Trophoblast cell (in vitro differentiated cells and primary cell): ENCODE data around the gene BLVRA.

Experiments
- DNase-seq, 2 donors: peaks; one replicate each; pipeline ENCODE4 v3.0.0-alpha.2; 2016
- H2AFZ ChIP-seq: 2 replicates; pipeline ENCODE4 v1.6.1; 2013; ENCODE audit warnings: low read length, moderate library complexity, mild to moderate bottlenecking; ENCODE audit not compliant: insufficient read depth, poor library complexity
- H2AK5ac ChIP-seq: 2 replicates; pipeline ENCODE4 v1.6.1; 2013; ENCODE audit warnings: mild to moderate bottlenecking, low read length
- H2BK120ac ChIP-seq: 2 replicates; pipeline ENCODE4 v1.6.1; 2013; ENCODE audit warnings: low read length, mild to moderate bottlenecking, moderate library complexity; ENCODE audit not compliant: insufficient read depth, poor library complexity
- H2BK12ac ChIP-seq: 2 replicates; pipeline ENCODE4 v1.6.1; 2013; ENCODE audit warnings: mild to moderate bottlenecking, low read length, moderate library complexity
- H2BK5ac ChIP-seq: 2 replicates; pipeline ENCODE4 v1.6.1; 2013; ENCODE audit warnings: low read length, low read depth, moderate library complexity, mild to moderate bottlenecking; ENCODE audit not compliant: poor library complexity
- H3K14ac ChIP-seq: 2 replicates; pipeline ENCODE4 v1.6.1; 2013; ENCODE audit warnings: mild to moderate bottlenecking, low read length
- H3K18ac ChIP-seq: 2 replicates; pipeline ENCODE4 v1.6.1; 2013; ENCODE audit warnings: mild to moderate bottlenecking, low read length
- H3K23ac ChIP-seq: 2 replicates; pipeline ENCODE4 v1.6.1; 2013; ENCODE audit warnings: low read length
- H3K27ac ChIP-seq: 2 replicates; pipeline ENCODE4 v1.5.1; 2013; ENCODE audit warnings: low read depth, mild to moderate bottlenecking, inconsistent platforms, low read length, moderate library complexity
- H3K27me3 ChIP-seq: 2 replicates; pipeline ENCODE4 v1.6.1; 2013; ENCODE audit warnings: inconsistent platforms, mild to moderate bottlenecking, low read length, moderate library complexity; ENCODE audit not compliant: insufficient read depth
- H3K36me3 ChIP-seq, 2 experiments: 1 replicate in 1 of 2; 2 replicates in 1 of 2; pipeline ENCODE4 v1.6.1; 2013; ENCODE audit warnings: low read length in 2 of 2, mild to moderate bottlenecking in 2 of 2, moderate library complexity in 1 of 2; ENCODE audit not compliant: insufficient read depth in 2 of 2, control insufficient read depth in 1 of 2
- H3K4ac ChIP-seq: 2 replicates; pipeline ENCODE4 v1.6.1; 2013; ENCODE audit warnings: low read depth, mild to moderate bottlenecking, low read length, moderate library complexity
- H3K4me1 ChIP-seq, 2 experiments: 1 replicate in 1 of 2; 2 replicates in 1 of 2; pipeline ENCODE4 v1.6.1; 2013; ENCODE audit warnings: low read length in 2 of 2, mild to moderate bottlenecking in 2 of 2, moderate library complexity in 1 of 2; ENCODE audit not compliant: insufficient read depth in 2 of 2, control insufficient read depth in 1 of 2
- H3K4me2 ChIP-seq: 2 replicates; pipeline ENCODE4 v1.6.1; 2013; ENCODE audit warnings: inconsistent platforms, mild to moderate bottlenecking, low read length, moderate library complexity
- H3K4me3 ChIP-seq: 2 replicates; pipeline ENCODE4 v1.5.1; 2013; ENCODE audit warnings: mild to moderate bottlenecking, low read depth, low read length, inconsistent platforms
- H3K79me1 ChIP-seq: one replicate; pipeline ENCODE4 v1.6.1; 2013; ENCODE audit warnings: low read length
- H3K79me2 ChIP-seq: 2 replicates; pipeline ENCODE4 v1.6.1; 2013; ENCODE audit warnings: low read length, mild to moderate bottlenecking; ENCODE audit not compliant: control insufficient read depth, insufficient read depth, poor library complexity
- H3K9ac ChIP-seq: 2 replicates; pipeline ENCODE4 v1.6.1; 2013; ENCODE audit warnings: mild to moderate bottlenecking, low read length
- H3K9me3 ChIP-seq: 2 replicates; pipeline ENCODE4 v1.6.1; 2013; ENCODE audit warnings: low read depth, mild to moderate bottlenecking, control low read depth, inconsistent platforms, low read length; ENCODE audit not compliant: insufficient read depth
- H4K12ac ChIP-seq: 2 replicates; pipeline ENCODE4 v1.6.1; 2013; ENCODE audit warnings: low read depth, mild to moderate bottlenecking, low read length, moderate library complexity
- H4K8ac ChIP-seq: 2 replicates; pipeline ENCODE4 v1.6.1; 2013; ENCODE audit warnings: low read depth, mild to moderate bottlenecking, low read length, moderate library complexity
- H4K91ac ChIP-seq: one replicate; pipeline ENCODE4 v1.6.1; 2013; ENCODE audit warnings: low read depth, mild to moderate bottlenecking, low read length, moderate library complexity
- WGBS: extraction: QIAGEN DNeasy Blood & Tissue Kit; methylation state at CpG from one replicate; pipeline ENCODE4 v1.1.7; 2013; ENCODE audit warnings: missing lambda C conversion rate; ENCODE audit not compliant: insufficient read length, insufficient coverage; ENCODE audit errors: extremely low coverage; 5-methylcytosine and 5-hydroxymethylcytosine counted together

The BLVRA gene

GRCh38 chr7:43754596-43754995 is 3.9 kb upstream of the BLVRA start:
- peaks cover 2% of the 10 kb centered on the region for H3K9me3 ChIP-seq
- H2AK5ac ChIP-seq = no peak overlapping the region
- no peak overlapping the region for H3K14ac ChIP-seq
- no peak overlapping the region for H3K4me3 ChIP-seq
- H4K91ac ChIP-seq = no peak overlapping the region
- no peak for DNase-seq
- whole genome bisulfite sequencing = no CpG with 5 or more reads among the region's 4 CpGs
- H2BK120ac ChIP-seq = no peak overlapping the region
- no peak overlapping the region for H3K4me2 ChIP-seq
- no peaks in the 10 kb centered on the region for H3K79me2 ChIP-seq
- no peak overlapping the region for H2BK5ac ChIP-seq
- H3K9ac ChIP-seq = no peak overlapping the region
- no peak overlapping the region for H3K4ac ChIP-seq
- H4K8ac ChIP-seq = no peak overlapping the region
- H3K4me1 ChIP-seq = peaks cover 4% of the 10 kb centered on the region in 2 experiments
- H2AFZ ChIP-seq = no peak overlapping the region
- no peak overlapping the region for H2BK12ac ChIP-seq
- H3K36me3 ChIP-seq = no peaks in the 10 kb centered on the region
- H3K18ac ChIP-seq = no peak overlapping the region
- peaks cover 3% of the 10 kb centered on the region for H3K79me1 ChIP-seq
- H3K23ac ChIP-seq = no peak overlapping the region
- H4K12ac ChIP-seq = no peak overlapping the region
- H3K27me3 ChIP-seq = peaks cover 8% of the 10 kb centered on the region
- no peak overlapping the region for H3K27ac ChIP-seq

- no peak overlapping the region for H3K14ac ChIP-seq
- no peak overlapping the region for H3K18ac ChIP-seq
- H3K79me2 ChIP-seq = no peaks in the 10 kb centered on the region
- no peak overlapping the region for H3K23ac ChIP-seq
- no peak overlapping the region for H3K4ac ChIP-seq
- H4K12ac ChIP-seq = no peak overlapping the region
- no peaks in the 10 kb centered on the region for H3K36me3 ChIP-seq
- H2BK120ac ChIP-seq = no peak overlapping the region
- no peak overlapping the region for H3K27ac ChIP-seq
- no peak overlapping the region for H3K4me3 ChIP-seq
- peaks cover 2% of the 10 kb centered on the region for H3K9me3 ChIP-seq
- no peak overlapping the region for H3K9ac ChIP-seq
- DNase-seq = no peak
- no peak overlapping the region for H4K8ac ChIP-seq
- H2BK12ac ChIP-seq = no peak overlapping the region
- H2BK5ac ChIP-seq = no peak overlapping the region
- peaks cover 3% of the 10 kb centered on the region for H3K79me1 ChIP-seq
- no peak overlapping the region for H2AFZ ChIP-seq
- no peak overlapping the region for H4K91ac ChIP-seq
- H3K27me3 ChIP-seq = peaks cover 8% of the 10 kb centered on the region
- no CpG with 5 or more reads among the region's 1 CpG for WGBS
- H2AK5ac ChIP-seq = no peak overlapping the region
- H3K4me2 ChIP-seq = no peak overlapping the region
- peaks cover 4% of the 10 kb centered on the region in 2 experiments for H3K4me1 ChIP-seq
Measured at GRCh38 chr7:43756368-43757072, 2.0 kb upstream of the BLVRA start.

GRCh38 chr7:43757073-43757720 is 1.3 kb upstream of the BLVRA start:
- Histone ChIP-seq H3K36me3 (no peaks in the 10 kb centered on the region), H3K4me2 (no peak overlapping the region), H3K4ac (no peak overlapping the region), H3K27ac (no peak overlapping the region), H3K18ac (no peak overlapping the region), H4K8ac (no peak overlapping the region), H4K91ac (no peak overlapping the region), H3K23ac (no peak overlapping the region), H2AK5ac (no peak overlapping the region), H4K12ac (no peak overlapping the region), H2AFZ (no peak overlapping the region), H3K79me1 (peaks cover 3% of the 10 kb centered on the region), H2BK5ac (no peak overlapping the region), H3K14ac (no peak overlapping the region), H3K4me3 (no peak overlapping the region), H3K9me3 (peaks cover 2% of the 10 kb centered on the region), H3K9ac (no peak overlapping the region), H2BK12ac (no peak overlapping the region), H3K27me3 (peaks cover 8% of the 10 kb centered on the region), H3K4me1 (peaks cover 4% of the 10 kb centered on the region in 2 experiments), H2BK120ac (no peak overlapping the region), H3K79me2 (no peaks in the 10 kb centered on the region)
- WGBS = no CpG with 5 or more reads among the region's 2 CpGs
- DNase-seq = no peak

GRCh38 chr7:43758822-43759683 is 573 bp downstream of the BLVRA start:
- H3K4me1 ChIP-seq = peaks cover 4% of the 10 kb centered on the region in 2 experiments
- no CpG with 5 or more reads among the region's 56 CpGs for WGBS
- H4K12ac ChIP-seq = no peak overlapping the region
- H2BK120ac ChIP-seq = no peak overlapping the region
- H2BK5ac ChIP-seq = no peak overlapping the region
- H3K79me2 ChIP-seq = no peaks in the 10 kb centered on the region
- H3K27ac ChIP-seq = no peak overlapping the region
- no peak overlapping the region for H4K91ac ChIP-seq
- peaks cover 8% of the 10 kb centered on the region for H3K27me3 ChIP-seq
- no peak overlapping the region for H4K8ac ChIP-seq
- peaks cover 3% of the 10 kb centered on the region for H3K79me1 ChIP-seq
- peak in 1 of 2 donors; percentile 27 for DNase-seq
- no peak overlapping the region for H2AFZ ChIP-seq
- peak overlapping the region; percentile 75 for H3K4me3 ChIP-seq
- H3K23ac ChIP-seq = no peak overlapping the region
- no peaks in the 10 kb centered on the region for H3K36me3 ChIP-seq
- no peak overlapping the region for H3K9ac ChIP-seq
- H3K9me3 ChIP-seq = no peaks in the 10 kb centered on the region
- H2AK5ac ChIP-seq = no peak overlapping the region
- H3K4ac ChIP-seq = no peak overlapping the region
- peak overlapping the region; percentile 98 for H3K4me2 ChIP-seq
- H2BK12ac ChIP-seq = no peak overlapping the region
- no peak overlapping the region for H3K14ac ChIP-seq
- no peak overlapping the region for H3K18ac ChIP-seq
